HCT116 (cell line): Measurements from ENCODE around the gene RARS1. TPM values are rescaled to one million over a fixed set of nuclear protein-coding genes. Genes with fewer than 3 reads are reported as not detected.

Experiments used
- ATAC-seq: fragments of 200-7000 bp; cut with Tn5 transposase; 2 replicates; pipeline ENCODE4 v1.9.1; 2020; ENCODE audit warnings: mild to moderate bottlenecking, moderate library complexity
- BruUV-seq: library from RNA; stranded (reverse); fragments of 400-500 nt; replicated peaks from 2 replicates; lab custom pipeline; 2021; lab: Mats Ljungman, UMichigan
- CTCF ChIA-PET: fragments of 300-600 bp; sonication (Branson Sonifier 250); formaldehyde crosslinking; loops from one replicate; lab custom pipeline; 2021; ENCODE audit warnings: antibody characterized with exemption; lab: Charles Lee
- POLR2A ChIA-PET: fragments of 300-600, 350-600 bp; sonication (Branson Sonifier 250); formaldehyde crosslinking; loops from one replicate; lab custom pipeline; 2021; ENCODE audit warnings: antibody characterized with exemption; lab: Charles Lee
- RAD21 ChIA-PET, 2 experiments: fragments of 300-600 bp; sonication (Branson Sonifier 250); formaldehyde crosslinking; loops; one replicate each; lab custom pipeline; 2023; ENCODE audit warnings: low total read pairs in 2 of 2; ENCODE audit not compliant: uncharacterized antibody in 2 of 2, unreplicated experiment in 2 of 2, low non-redundant PET in 1 of 2; lab: Charles Lee
- DNase-seq: peaks from one replicate; pipeline ENCODE4 v3.0.0-alpha.2; 2010; ENCODE audit warnings: low read depth, low spot score
- H2AFZ ChIP-seq: fragments of 200-600 bp; shearing (Covaris generic), sonication (generic); 2 replicates; pipeline ENCODE4 v1.6.1; 2017; ENCODE audit warnings: low read depth, mixed run types, mixed read lengths, antibody characterized with exemption, low read length; ENCODE audit not compliant: poor library complexity, severe bottlenecking
- H3K27ac ChIP-seq: 2 replicates; pipeline ENCODE4 v1.5.1; 2012; ENCODE audit warnings: low read depth, low read length
- H3K27me3 ChIP-seq: fragments of 200-600 bp; sonication (generic); 2 replicates; pipeline ENCODE4 v1.6.1; 2016; ENCODE audit warnings: mixed run types, low read length, mixed read lengths; ENCODE audit not compliant: insufficient read depth
- H3K36me3 ChIP-seq, 2 experiments: fragments of 200-500 bp in 1 of 2; fragments of 200-600 bp in 1 of 2; sonication (Bioruptor generic) in 1 of 2; sonication (generic) in 1 of 2; 2 replicates each; pipeline versions ENCODE4 v1.5.1 to v1.6.1; 2014 to 2016; ENCODE audit warnings: low read length in 2 of 2, inconsistent platforms in 1 of 2, mixed read lengths in 1 of 2, mixed run types in 1 of 2; ENCODE audit not compliant: insufficient read depth in 2 of 2, control insufficient read depth in 1 of 2
- H3K4me1 ChIP-seq, 2 experiments: fragments of 200-600 bp in 1 of 2; sonication (generic) in 1 of 2; 2 replicates each; pipeline versions ENCODE4 v1.5.1 to v1.6.1; 2012 to 2017; ENCODE audit warnings: low read length in 2 of 2, inconsistent platforms in 1 of 2, mild to moderate bottlenecking in 1 of 2, mixed read lengths in 1 of 2, mixed run types in 1 of 2, moderate library complexity in 1 of 2; ENCODE audit not compliant: insufficient read depth in 2 of 2, control insufficient read depth in 1 of 2
- H3K4me2 ChIP-seq: fragments of 200-600 bp; sonication (generic); 2 replicates; pipeline ENCODE4 v1.6.1; 2017; ENCODE audit warnings: mixed run types, low read length, mixed read lengths
- H3K4me3 ChIP-seq, 2 experiments: fragments of 200-600 bp in 1 of 2; sonication (generic) in 1 of 2; replicated peaks in 1 of 2; 2 replicates each; pipeline ENCODE4 v1.5.1; 2011 to 2016; ENCODE audit warnings: low read length in 2 of 2, control low read depth in 1 of 2, low read depth in 1 of 2, mild to moderate bottlenecking in 1 of 2, mixed read lengths in 1 of 2, mixed run types in 1 of 2
- H3K79me2 ChIP-seq: fragments of 200-600 bp; sonication (generic); 2 replicates; pipeline ENCODE4 v1.6.1; 2017; ENCODE audit warnings: mild to moderate bottlenecking, mixed run types, low read length, moderate library complexity, mixed read lengths; ENCODE audit not compliant: insufficient read depth
- H3K9ac ChIP-seq: fragments of 200-600 bp; sonication (generic); 2 replicates; pipeline ENCODE4 v1.6.1; 2016; ENCODE audit warnings: low read length, mixed read lengths
- H3K9me2 ChIP-seq: fragments of 200-600 bp; sonication (generic), shearing (Covaris generic); 2 replicates; pipeline ENCODE4 v1.6.1; 2017; ENCODE audit warnings: mixed run types, mild to moderate bottlenecking, moderate library complexity; ENCODE audit not compliant: insufficient read depth
- H3K9me3 ChIP-seq, 2 experiments: fragments of 200-500 bp in 1 of 2; fragments of 200-600 bp in 1 of 2; sonication (Bioruptor generic) in 1 of 2; sonication (generic) in 1 of 2; 2 replicates each; pipeline ENCODE4 v1.6.1; 2014 to 2017; ENCODE audit warnings: low read length in 2 of 2, mixed read lengths in 2 of 2, inconsistent platforms in 1 of 2, low read depth in 1 of 2, mild to moderate bottlenecking in 1 of 2, mixed run types in 1 of 2, moderate library complexity in 1 of 2; ENCODE audit not compliant: control insufficient read depth in 1 of 2, insufficient read depth in 1 of 2
- H4K20me1 ChIP-seq: fragments of 200-600 bp; sonication (generic), shearing (Covaris generic); 2 replicates; pipeline ENCODE4 v1.6.1; 2017; ENCODE audit warnings: mixed run types, mild to moderate bottlenecking, moderate library complexity; ENCODE audit not compliant: insufficient read depth
- CEBPB ChIP-seq: IDR thresholded peaks from 2 replicates; pipeline ENCODE4 v1.6.1; 2012; ENCODE audit warnings: low read depth
- CTCF ChIP-seq, 3 experiments: fragments of 200-600 bp in 1 of 3; sonication (generic) in 1 of 3; IDR thresholded peaks in 2 of 3; conservative IDR thresholded peaks in 1 of 3; 2 replicates each; pipeline ENCODE4 v1.5.1; 2012 to 2017; ENCODE audit warnings: low read depth in 2 of 3, low read length in 2 of 3, antibody characterized with exemption in 1 of 3, borderline replicate concordance in 1 of 3, control low read depth in 1 of 3, mild to moderate bottlenecking in 1 of 3, mixed read lengths in 1 of 3, mixed run types in 1 of 3, moderate library complexity in 1 of 3; ENCODE audit not compliant: insufficient read depth in 1 of 3
- EGR1 ChIP-seq: IDR thresholded peaks from 2 replicates; pipeline ENCODE4 v1.6.1; 2012; ENCODE audit warnings: low read depth
- EZH2 ChIP-seq: fragments of 200-600 bp; sonication (generic); IDR thresholded peaks from 2 replicates; pipeline ENCODE4 v1.6.1; 2017; ENCODE audit warnings: antibody characterized with exemption, mixed run types
- FOSL1 ChIP-seq: IDR thresholded peaks from 2 replicates; pipeline ENCODE4 v1.6.1; 2012; ENCODE audit warnings: low read depth
- REST ChIP-seq: IDR thresholded peaks from 2 replicates; pipeline ENCODE4 v1.6.1; 2012; ENCODE audit warnings: low read depth
- SIN3A ChIP-seq: IDR thresholded peaks from 2 replicates; pipeline ENCODE4 v1.6.1; 2012; ENCODE audit warnings: low read depth
- SP1 ChIP-seq: IDR thresholded peaks from 2 replicates; pipeline ENCODE4 v1.6.1; 2012; ENCODE audit warnings: low read depth
- YY1 ChIP-seq: IDR thresholded peaks from 2 replicates; pipeline ENCODE4 v1.6.1; 2011; ENCODE audit warnings: low read length, low read depth, moderate library complexity, mild to moderate bottlenecking; ENCODE audit not compliant: insufficient replicate concordance; ENCODE audit errors: extremely low read depth
- ZNF274 ChIP-seq: fragments of 200-500 bp; sonication (Bioruptor generic); IDR thresholded peaks from 2 replicates; pipeline ENCODE4 v1.6.1; 2014; ENCODE audit warnings: mild to moderate bottlenecking, low read depth, low read length, inconsistent platforms
- intact Hi-C: fragments of 100-400 bp; cut with micrococcal nuclease; formaldehyde crosslinking; loops from 2 replicates; pipeline ENCODE4 v1.10.0; 2022
- total RNA-seq: library from RNA; stranded (reverse); gene quantifications from one replicate; pipeline ENCODE4 v1.2.1, GENCODE V29; 2021; ENCODE audit not compliant: unreplicated experiment

Gene RARS1
- total RNA-seq, 1 experiment from 2014 or later: 122 TPM

DNA sequence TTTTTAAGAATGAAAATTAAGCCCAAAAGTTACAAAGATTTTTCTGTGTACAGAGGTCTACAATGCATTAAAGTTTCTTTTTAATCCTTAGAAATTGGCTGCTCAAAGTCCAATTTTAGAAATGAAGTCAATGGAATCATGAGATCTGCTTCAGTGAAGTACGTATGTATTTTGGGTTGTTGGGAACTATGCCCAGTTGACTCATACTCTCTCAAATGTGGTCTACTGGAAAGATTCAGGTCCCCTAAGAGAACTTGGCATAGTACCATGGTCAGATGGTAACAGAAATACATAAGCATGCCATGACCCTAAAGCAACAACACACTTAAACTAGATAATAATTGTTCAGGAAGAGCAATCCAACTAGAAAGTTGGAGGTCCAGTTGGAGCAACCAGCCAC lies 65.9 kb downstream of the RARS1 start:
- Histone ChIP-seq H3K36me3 (peaks cover 21 to 23% of the 10 kb centered on the region in 2 experiments; a peak in 3 of 4 replicates), H3K4me3 (no peak overlapping the region), H3K27me3 (no peaks in the 10 kb centered on the region), H3K79me2 (peaks cover 35% of the 10 kb centered on the region), H4K20me1 (no peaks in the 10 kb centered on the region), H3K4me1 (no peaks in the 10 kb centered on the region), H2AFZ (no peak overlapping the region), H3K9me2 (no peaks in the 10 kb centered on the region; the same call in 1 of the 2 replicates), H3K9me3 (no peaks in the 10 kb centered on the region), H3K4me2 (no peak overlapping the region), H3K9ac (no peak overlapping the region), H3K27ac (no peak overlapping the region)
- no TSS peak for BruUV-seq
- intact Hi-C loops: no loop called here
- ChIA-PET CTCF (no interaction called here), RAD21 (no interaction called here), POLR2A (no interaction called here)
- TF ChIP-seq SIN3A (no peak), EGR1 (no peak), FOSL1 (no peak), CTCF (IDR thresholded peaks at IDR 0.05 in 2 of 3, conservative IDR thresholded peaks at IDR 0.05 in 1 of 3; ENCODE audit: borderline replicate concordance in 1 of 3, insufficient read depth in 1 of 3, low read depth in 2 of 3, low read length in 2 of 3) (no peak), CEBPB (no peak), YY1 (no peak), SP1 (no peak), ZNF274 (no peak), REST (no peak), EZH2 (no peak)
- ATAC-seq: no peak
- DNase-seq: no peak
